NCI-H446 treated with DMSO at 0.1 percent for 48 hours (cell line): Measurements from ENCODE around the gene PDLIM7.
A peak's percentile ranks its signal among the peaks of the same experiment; 100 is the strongest.

Experiments used
- DNase-seq: peaks from one replicate; lab custom pipeline; 2025; lab: John Stamatoyannopoulos, UW

Gene PDLIM7

DNA sequence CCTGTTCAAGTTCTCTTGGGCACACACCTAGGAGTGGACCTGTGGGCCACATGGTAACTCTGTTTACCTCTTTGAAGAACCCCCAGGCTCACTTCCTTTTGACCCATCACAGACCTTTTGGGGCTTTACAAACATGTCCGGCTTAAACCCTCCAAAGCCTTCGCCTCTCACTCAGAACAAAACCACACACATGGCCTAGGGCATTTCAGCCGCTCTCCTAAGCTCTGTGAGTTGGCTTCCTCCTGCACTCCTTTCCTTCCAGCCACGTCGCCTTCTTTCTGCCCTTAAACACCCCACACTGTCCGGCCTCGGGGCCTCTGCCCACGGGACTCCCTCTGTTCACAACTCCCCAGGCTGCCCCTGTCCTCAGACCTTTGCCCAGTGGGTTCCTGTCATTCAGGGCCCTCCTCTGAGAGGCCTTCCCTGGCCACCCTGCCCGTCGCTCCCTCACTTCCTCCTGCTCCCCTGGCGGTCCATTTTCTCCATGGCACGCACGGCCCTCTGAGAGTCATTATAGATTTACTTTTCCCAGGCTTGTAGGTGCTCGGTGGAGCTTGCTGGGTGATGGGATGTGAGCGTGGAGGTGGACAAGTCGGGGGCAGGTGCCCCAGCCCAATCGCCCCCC lies 10.3 kb upstream of the PDLIM7 start:
- no peak for DNase-seq

DNA sequence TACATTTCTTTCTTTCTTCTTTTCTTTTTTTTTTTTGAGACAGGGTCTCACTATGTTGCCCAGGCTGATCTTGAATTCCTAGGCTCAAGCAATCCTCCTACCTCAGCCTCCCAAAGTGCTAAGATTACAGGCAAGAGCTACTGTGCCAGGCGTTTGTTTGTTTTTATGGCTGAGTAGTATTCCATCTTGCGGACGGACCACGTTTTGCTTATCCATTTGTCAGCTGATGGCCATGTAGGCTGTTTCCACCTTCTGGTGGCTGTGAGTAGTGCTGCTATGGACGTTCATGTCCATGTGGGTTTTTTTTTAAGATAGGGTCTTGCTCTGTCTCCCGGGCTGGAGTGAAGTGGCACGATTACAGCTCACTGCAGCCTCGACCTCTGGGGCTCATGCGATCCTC lies 9.8 kb upstream of the PDLIM7 start:
- DNase-seq, result no peak

DNA sequence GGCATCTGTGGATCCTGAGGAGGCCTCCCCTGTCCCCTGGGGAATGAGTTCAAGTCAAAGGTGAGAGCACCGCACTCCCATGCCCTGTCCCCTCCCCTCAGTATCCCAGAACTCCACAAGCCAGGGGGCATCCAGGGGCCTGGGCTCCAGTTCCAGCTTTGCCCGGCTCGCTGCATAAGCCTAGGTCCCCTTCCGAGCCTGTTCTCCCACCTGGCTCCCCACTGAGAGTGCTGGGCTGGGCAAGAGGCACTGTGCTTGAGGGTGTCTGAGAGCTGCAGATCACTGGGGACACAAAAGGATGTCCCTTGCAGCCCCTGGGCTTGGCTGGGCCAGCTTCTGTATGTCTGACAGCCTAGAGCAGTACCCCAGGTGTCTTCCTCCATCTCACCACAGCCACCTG lies 7.7 kb upstream of the PDLIM7 start:
- DNase-seq, result no peak

DNA sequence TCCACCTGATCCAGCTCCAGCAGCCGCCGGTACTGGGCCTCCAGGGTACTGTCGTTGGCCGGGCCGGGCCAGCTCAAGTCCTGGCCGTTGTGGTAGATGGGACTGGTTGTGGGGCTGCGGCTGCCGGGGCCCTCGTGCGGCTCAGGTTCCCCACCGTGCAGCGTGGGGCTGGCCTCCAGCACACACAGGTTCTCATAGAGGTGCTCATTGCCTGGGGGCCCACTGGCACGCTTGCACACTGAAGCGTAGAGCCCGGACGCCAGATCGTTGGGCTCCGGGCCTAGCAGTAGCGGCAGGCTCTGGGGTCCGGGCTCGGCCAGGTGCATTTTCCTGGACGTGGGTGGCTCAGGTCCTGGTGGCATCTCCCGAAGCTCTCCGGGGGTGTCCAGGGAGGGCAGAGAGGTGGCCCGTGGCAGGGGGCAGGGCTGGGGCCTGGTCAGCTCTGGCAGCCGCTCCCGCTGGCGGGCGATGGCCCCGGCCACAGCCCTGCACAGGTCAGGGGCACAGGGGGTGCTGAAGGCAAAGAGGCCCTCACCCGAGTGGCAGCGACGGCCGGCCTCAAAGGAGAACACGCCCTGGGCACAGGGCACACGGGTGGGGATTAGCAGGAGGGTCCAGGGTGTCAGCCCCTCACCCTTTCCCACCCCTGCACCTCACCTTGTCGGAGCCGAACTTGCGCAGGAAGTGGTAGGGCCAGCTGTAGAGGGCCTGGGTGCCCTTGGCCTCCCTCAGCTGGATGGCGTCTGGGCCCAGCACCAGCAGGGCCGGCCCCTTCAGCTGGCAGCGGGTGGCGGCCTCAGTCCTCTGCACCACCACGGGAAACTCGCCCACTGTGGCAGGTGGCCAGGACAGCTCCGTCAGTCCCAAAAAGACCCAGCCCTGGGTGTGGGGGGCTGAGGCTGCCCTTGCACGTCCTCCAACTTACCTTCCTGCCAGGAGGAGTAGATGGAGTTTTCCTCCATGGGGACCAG lies 7.0 kb upstream of the PDLIM7 start:
- no peak for DNase-seq

DNA sequence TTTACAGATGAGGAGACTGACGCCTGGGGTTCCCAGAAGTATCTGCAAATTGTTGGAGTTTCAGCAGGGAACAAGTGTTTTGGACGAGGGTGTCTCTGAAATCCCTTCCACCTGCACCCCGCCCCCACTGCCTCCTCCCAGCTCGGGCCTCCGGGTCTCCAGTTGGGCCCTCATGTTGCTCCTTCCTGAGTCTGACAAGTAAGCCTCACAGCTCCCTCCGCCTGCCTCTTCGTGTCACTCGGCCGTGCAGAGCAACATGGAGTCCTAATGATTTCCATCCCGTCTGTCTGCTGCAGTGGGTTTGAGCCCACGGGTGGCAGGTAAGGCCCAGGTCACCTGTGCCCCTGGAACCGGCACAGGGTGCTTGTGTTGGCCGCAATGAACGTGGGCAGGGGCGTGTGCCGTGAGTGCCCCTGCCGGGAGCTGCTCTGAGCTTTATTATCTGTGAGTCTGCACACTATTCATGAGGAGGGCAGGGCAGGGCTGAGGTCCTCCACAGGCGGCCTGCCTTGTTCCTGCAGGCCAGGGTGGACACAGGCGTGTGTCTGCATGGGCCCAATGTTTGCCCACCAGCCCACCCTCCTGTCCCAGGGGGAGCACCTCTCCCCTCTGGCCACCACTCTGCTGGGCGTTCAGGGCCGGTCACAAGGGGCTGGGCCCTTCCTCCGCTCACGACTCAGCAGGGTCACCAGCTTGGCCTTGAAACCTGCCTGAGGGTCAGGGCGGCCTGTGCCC lies 6.1 kb upstream of the PDLIM7 start:
- no peak for DNase-seq

DNA sequence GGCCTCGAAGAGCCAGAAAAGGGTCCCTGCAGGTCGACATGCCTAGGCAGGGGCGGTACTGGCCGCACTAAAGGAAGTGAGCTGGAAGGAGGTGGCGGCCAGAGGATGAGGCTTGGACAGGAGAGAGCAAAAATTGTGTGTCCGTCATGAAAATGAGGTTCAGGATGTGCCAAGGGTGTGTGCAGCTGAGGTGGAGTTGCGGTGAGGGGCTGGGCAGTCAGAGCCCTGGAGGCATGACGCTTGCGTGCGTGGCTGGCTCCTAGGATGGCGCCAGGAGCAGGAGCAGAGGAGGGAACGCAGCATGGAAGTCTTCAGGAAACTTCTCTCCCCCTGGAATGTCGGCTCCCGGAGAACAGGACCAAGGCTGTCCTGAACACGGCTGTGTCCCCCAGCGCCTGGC lies 5.5 kb upstream of the PDLIM7 start:
- no peak for DNase-seq

DNA sequence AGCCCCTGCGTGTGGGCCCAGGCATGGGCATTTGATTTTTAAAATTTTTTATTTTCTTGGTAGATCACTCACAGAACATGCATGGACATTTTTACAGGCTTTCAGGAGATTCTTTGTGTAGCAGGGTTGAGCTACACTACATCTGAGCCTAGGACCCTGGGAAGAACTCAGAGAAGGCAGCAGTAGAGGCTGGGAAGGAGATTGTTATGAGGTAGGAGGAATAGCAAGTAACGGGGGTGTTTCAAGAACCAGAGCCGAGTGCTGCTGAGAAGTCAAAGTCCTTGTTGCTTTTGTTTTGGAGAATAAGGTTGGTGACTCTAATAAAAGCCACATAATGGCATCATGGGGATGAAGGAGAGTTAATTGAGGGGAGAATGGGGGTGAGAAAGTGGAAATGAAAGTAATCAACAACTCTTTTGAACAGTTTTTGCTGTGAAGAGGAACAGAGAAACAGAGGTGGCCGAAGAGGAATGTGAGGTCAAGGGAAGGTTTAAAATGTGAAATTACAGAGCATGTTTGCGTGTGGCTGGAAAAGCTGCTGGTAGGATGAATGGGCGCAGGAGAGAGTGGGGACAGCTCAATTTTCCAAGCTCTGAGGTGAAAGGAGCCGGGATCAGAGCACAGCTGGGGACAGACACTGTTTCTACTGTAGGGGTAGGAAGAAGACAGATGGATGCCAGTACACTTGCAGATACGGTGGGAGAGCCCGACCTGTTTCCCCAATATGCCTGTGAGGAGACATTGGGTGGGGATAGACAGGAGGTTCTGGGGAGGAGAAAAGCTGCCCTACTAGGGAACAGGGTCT lies 4.7 kb upstream of the PDLIM7 start:
- no peak for DNase-seq

DNA sequence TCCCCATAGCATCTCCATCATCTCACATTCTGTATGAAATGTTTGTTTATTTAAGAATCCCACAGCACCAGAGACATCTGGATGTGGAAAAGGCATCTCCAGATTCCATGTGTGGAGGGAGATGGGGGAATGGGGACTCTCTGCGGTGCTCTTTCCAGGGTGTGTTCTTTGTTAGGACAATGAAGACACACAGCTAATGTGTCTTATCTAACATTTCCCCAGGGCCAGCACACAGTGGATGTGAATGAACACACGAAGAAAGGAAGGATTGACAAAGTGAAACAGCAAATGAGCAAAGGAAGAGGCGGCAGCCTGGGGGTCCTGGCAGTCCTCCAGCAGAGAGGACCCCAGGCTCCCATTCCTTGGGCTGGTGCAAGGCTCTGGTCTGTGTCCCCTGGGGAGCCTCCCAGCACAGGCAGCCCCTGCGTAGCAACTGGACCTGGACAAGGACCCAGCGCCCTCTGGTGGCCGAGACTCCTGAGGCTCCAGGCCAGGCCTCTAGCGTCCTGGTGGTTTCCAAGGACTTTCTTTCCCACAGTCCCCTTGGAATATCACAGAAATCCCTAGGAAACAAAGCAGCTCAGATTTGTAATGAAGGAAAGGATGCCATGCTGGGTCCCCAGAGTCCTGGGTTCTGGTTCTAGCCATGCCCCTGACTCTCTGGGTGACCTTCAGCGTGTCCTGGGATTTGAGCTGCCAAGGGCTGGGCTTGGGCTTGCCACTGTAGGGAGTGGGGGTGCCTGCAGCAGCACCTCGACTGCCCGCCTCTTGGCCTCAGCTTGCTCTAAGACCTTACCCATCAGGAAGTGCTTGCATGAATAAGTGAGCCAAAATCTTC lies 3.5 kb upstream of the PDLIM7 start:
- DNase-seq, result peak; percentile 38

DNA sequence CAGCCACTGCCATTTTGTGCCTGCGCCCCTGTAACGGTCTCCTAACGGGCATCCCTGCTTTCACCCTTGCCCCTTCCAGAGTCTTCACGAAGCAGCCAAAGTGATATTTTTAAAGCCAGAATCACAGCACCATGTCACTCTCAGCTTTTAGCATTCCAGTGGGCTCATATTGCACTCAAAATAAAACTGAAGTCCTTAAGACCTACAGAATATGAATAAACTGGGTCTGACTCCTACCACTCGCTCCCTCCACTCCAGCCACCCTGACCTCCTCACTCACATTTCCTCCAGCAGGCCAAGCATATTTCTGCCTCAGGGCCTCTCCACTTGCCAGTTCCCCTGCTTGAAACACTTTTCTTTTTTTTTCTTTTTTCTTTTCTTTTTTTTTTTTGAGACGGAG lies 2.4 kb upstream of the PDLIM7 start:
- DNase-seq, result no peak

DNA sequence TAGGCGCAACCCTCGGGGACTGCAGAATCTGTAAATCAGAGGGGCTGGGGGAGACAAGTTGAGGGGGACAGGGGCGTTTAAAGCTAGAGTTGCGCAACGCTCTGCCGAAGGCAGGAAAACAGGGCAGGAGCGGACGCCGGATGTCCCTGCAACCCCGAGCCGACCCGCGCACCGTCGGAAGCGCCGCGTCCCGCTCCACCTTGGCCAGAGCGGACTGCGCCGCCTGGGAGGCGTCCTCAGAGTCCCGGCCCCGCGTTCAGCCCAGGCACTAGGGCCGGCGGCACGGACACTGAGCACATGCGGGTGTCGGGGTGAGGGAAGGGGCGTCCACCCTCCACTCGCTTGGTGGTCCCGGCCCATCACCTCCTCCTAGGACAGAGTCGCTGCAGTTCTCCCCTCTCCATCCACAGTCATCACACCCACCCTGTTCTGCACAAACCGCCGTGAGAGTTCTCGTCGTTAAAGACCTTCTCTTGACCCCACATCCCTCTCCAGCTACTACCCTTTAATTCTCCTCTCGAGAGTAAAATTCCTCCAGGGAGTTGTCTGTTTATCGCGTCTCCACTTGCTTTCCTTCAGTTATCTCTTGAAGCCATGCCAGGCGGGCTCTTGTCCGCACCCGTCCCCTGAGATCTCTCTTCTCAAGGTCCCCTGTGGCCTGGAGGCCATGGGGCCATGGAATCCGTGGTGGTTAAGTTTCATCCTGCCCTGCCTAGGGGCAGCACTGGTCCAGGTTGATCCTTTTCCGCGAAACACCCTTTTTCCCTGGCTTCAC lies 796 bp upstream of the PDLIM7 start:
- DNase-seq, result no peak

DNA sequence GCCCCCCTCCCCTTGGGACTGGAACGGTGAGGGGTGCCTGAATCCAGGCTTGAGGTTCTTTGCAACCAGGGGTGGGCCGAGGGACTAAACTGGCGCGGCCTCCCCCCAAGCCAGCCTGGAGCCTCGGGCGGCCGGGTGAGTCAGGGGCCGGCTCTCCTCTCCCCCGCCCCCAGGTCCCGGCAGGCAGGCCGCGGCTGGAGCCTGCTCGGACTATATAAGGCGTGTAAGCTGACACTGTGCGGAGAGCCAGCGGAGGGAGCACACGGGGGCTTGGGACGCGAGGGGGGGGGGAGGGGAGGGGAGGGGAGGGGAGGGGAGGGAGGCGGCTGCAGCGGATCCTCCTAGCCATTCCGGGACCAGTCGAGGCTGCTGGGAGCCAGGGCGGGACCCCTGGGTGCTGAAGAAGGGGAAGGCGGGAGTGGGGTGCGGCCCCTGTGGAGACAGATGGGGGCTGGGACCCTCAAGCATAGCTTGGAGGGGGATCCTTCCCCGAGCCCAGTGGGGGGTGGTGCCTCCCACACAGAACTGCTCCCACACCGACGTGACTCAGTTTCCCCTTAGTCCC lies 595 bp downstream of the PDLIM7 start:
- DNase-seq, result peak; percentile 39

DNA sequence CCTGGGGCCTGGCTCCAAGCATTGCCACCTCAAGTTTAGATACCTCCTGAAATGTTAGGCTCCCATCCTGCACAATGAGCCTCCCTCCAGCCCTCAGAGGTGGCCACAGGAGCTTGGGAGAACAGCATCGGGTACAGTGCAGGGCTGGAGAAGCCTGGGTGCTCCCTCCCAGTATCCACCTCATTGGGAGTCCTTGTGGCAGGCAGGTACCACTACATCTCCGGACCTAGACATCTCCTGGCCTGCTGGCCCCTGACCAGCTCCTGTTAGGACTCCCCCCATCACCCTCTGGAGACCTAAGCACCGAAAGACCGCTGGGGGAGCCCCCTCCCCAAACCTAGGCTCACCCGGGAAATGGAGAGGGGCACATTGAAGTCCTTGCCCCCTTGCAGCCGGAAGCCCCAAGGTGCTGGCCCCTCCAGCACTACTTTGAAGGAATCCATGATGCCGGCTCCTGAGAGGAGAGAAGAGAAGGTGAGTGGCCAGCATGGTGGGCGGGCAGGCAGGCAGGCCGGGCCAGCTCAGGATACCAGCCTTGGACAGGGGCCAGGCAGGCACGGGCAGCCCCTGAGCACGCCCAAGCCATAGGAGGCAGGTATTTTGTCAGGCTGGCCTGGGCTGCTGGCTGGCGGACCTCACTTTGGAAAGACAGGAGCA lies 1.2 kb downstream of the PDLIM7 start:
- no peak for DNase-seq

DNA sequence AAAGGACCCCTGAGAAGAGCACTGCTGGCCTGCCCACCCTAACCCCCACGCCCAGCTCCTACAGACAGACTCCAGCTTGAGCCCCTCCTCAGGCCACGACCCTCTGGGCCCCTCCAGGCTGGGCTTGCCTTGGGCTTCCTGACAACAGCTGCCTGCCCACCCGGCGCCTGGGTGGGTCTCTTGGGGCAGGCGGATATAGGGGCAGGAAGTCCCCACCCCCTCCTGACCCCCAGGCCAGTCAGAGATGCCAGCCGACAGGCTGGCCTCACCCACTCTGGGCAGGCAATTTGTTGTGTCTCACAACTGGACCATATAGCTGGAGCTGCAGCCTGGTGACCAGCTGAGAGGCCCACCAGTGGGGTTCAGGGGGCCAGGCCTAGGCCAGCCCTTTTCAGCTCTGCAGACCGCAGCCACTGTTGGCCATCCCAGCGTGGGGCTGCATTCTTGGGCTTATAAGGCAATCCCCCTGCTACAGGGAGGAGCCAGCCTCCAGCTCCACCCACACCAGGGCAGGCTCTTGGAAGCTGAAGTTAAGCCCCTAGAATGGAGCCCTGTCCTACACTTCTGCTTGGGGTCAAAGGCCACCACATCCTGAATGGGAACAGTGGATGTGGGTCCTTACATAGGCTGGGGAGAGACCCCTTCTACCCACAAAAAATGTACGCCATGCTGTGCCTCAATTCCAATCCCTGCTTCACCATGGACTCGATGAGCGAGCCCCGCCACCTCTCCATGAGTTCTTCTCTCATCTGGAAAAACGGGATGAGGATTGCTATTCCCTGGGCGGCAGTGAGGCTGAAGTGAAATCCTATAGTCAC lies 2.0 kb downstream of the PDLIM7 start:
- no peak for DNase-seq

DNA sequence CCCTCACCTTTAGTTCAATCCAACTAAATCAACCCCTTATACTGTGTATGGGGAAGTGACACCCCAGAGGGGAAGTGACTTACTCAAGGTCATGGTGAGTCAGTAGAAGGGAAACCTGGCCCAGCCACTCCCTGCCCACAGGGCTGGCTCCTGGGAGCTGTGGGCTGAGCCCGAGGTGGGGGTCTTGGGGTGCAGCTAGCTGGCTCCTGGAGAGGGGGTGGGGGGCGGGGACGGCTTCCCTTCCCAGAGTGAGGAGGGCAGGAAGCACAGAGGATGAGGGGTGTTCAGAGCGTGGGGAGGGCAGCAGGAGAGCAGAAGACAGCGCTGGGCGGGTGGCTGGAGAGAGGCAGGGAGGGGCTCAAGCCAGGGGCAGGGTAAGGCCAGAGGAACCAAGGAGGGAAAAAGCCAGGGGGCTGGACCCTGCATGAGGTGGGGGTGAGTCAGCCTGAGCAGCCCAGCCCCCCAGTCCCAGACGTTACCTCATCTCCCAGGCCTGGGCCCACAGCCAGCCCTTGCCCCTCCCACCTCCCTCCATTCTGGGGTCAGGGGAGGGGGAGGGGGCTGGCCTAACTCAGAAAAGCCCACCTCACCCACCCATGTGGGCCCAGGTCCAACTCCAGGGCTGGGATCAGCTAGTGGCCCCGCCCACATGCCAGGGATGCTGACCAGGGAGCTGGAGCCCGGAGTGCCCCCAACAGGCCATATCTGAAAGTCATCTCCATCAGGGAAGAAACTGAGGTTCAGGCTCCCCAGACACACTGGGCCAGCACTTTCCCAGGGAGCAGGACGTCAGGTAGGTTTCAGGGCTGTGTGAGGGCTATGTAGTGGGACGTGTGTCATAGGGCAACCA lies 2.8 kb downstream of the PDLIM7 start:
- no peak for DNase-seq

DNA sequence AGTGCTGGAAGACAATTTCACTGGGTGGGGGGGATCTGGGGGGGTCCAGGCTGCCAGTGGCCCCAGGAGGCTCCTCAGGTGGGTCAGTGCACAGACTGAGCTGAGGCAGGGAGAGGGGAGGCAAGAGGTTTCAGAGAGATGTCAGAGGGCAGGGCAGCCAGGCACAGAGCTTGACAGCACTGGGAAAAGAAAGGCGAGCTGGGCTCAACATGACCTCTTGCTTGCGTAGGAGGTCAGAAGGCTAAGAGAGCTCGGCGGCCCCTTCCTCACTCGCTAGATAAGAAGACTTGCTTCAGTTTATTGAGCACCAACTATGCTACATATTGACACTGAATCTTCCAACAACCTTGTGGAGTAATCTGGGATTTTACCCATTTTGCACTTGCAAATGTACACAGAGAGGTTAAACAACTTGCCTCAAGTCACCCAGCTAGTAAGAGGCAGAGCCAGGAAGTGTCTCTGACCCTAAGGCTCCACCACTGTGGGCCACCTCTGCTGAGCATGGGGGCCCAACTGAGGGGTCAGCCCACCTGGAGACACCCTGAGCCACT lies 3.5 kb downstream of the PDLIM7 start:
- DNase-seq, result no peak

DNA sequence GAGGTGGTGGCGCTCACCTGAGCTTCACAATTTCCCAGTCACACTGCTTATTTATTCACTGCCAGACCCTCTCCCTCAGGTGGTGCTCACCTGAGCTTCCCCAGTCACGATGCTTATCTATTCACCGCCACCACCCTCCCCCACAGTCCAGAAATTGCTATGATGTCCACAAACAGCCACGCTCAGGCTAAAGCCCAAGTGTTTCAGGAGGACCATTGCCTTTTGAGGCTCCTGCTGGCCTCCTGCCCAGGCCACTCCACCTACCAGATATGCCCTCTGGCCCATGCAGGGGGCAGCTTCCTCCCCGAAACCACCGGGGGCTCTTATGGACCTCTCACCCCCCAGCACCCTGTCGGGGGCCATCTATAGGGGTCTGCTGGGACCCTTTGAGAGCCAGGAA lies 4.6 kb downstream of the PDLIM7 start:
- no peak for DNase-seq
